IMR-90 (cell line): ENCODE measurements around the gene TEAD4. TPM values are rescaled to one million over a fixed set of nuclear protein-coding genes. Genes with fewer than 3 reads are reported as not detected.

Source experiments
- ATAC-seq: fragments of 200-7000 bp; cut with Tn5 transposase; 2 replicates; pipeline ENCODE4 v1.9.1; 2020; ENCODE audit warnings: low read depth, mild to moderate bottlenecking, moderate library complexity
- BruUV-seq: library from RNA; stranded (reverse); fragments of 400-500 nt; replicated peaks from 2 replicates; lab custom pipeline; 2021; lab: Mats Ljungman, UMichigan
- CTCF ChIA-PET: fragments of 300-600 bp; formaldehyde crosslinking; extraction: SDS; loops from one replicate; lab custom pipeline; 2021; ENCODE audit warnings: antibody characterized with exemption; lab: Yijun Ruan, JAX
- POLR2A ChIA-PET: fragments of 300-600 bp; sonication (Branson Sonifier 250); formaldehyde crosslinking; loops from one replicate; lab custom pipeline; 2022; ENCODE audit warnings: antibody characterized with exemption; ENCODE audit not compliant: unreplicated experiment; lab: Charles Lee
- DNase-seq: peaks from one replicate; pipeline ENCODE4 v3.0.0; 2013
- H2AFZ ChIP-seq: replicated peaks from 2 replicates; pipeline ENCODE3; 2013; ENCODE audit warnings: low read length, mild to moderate bottlenecking; ENCODE audit not compliant: poor library complexity
- H2AK5ac ChIP-seq: 2 replicates; pipeline ENCODE4 v1.6.1; 2013; ENCODE audit warnings: low read depth, low read length, inconsistent platforms
- H2AK9ac ChIP-seq: replicated peaks from 2 replicates; pipeline ENCODE3; 2013; ENCODE audit warnings: mild to moderate bottlenecking, low read depth, low read length, moderate library complexity; ENCODE audit not compliant: poor library complexity
- H2BK120ac ChIP-seq: 2 replicates; pipeline ENCODE4 v1.6.1; 2013; ENCODE audit warnings: low read depth, low read length, inconsistent platforms
- H2BK15ac ChIP-seq: 3 replicates; pipeline ENCODE4 v1.6.1; 2013; ENCODE audit warnings: low read depth, low read length, inconsistent platforms
- H2BK20ac ChIP-seq: 2 replicates; pipeline ENCODE4 v1.6.1; 2013; ENCODE audit warnings: low read depth, mild to moderate bottlenecking, inconsistent platforms, low read length, moderate library complexity
- H2BK5ac ChIP-seq: 2 replicates; pipeline ENCODE4 v1.6.1; 2013; ENCODE audit warnings: mild to moderate bottlenecking, low read depth, low read length, inconsistent platforms; ENCODE audit not compliant: poor library complexity, severe bottlenecking
- H3K14ac ChIP-seq: replicated peaks from 2 replicates; pipeline ENCODE4 v1.6.1; 2013; ENCODE audit warnings: low read depth, low read length, inconsistent platforms
- H3K18ac ChIP-seq: 2 replicates; pipeline ENCODE4 v1.6.1; 2013; ENCODE audit warnings: low read depth, low read length, control low read depth
- H3K23ac ChIP-seq: 2 replicates; pipeline ENCODE4 v1.6.1; 2013; ENCODE audit warnings: low read depth, low read length, inconsistent platforms
- H3K27ac ChIP-seq: 2 replicates; pipeline ENCODE4 v1.5.1; 2013; ENCODE audit warnings: mild to moderate bottlenecking, control low read depth, low read length; ENCODE audit not compliant: insufficient read depth
- H3K27me3 ChIP-seq: 2 replicates; pipeline ENCODE4 v1.6.1; 2013; ENCODE audit warnings: low read length; ENCODE audit not compliant: control insufficient read depth, insufficient read depth
- H3K36me3 ChIP-seq: 2 replicates; pipeline ENCODE4 v1.6.1; 2013; ENCODE audit warnings: low read length, mixed read lengths; ENCODE audit not compliant: control insufficient read depth, insufficient read depth
- H3K4ac ChIP-seq: 2 replicates; pipeline ENCODE4 v1.6.1; 2013; ENCODE audit warnings: low read depth, low read length, inconsistent platforms
- H3K4me1 ChIP-seq: 2 replicates; pipeline ENCODE4 v1.6.1; 2013; ENCODE audit warnings: low read length, mixed read lengths; ENCODE audit not compliant: control insufficient read depth, insufficient read depth
- H3K4me2 ChIP-seq: 2 replicates; pipeline ENCODE4 v1.6.1; 2013; ENCODE audit warnings: low read depth, mild to moderate bottlenecking, control low read depth, low read length, moderate library complexity
- H3K4me3 ChIP-seq: 2 replicates; pipeline ENCODE4 v1.5.1; 2013; ENCODE audit warnings: low read depth, mild to moderate bottlenecking, control low read depth, low read length, moderate library complexity; ENCODE audit not compliant: insufficient read depth
- H3K56ac ChIP-seq: 2 replicates; pipeline ENCODE4 v1.6.1; 2013; ENCODE audit warnings: low read length, inconsistent platforms; ENCODE audit not compliant: insufficient read depth; ENCODE audit errors: extremely low read depth
- H3K79me1 ChIP-seq, 2 experiments: 2 replicates each; pipeline ENCODE4 v1.6.1; 2013; ENCODE audit warnings: low read length in 2 of 2, inconsistent platforms in 1 of 2, low read depth in 1 of 2
- H3K9ac ChIP-seq: 2 replicates; pipeline ENCODE4 v1.6.1; 2013; ENCODE audit warnings: low read depth, low read length, control low read depth
- H3K9me1 ChIP-seq: 2 replicates; pipeline ENCODE4 v1.6.1; 2013; ENCODE audit warnings: low read length, inconsistent platforms; ENCODE audit not compliant: insufficient read depth
- H3K9me3 ChIP-seq: 2 replicates; pipeline ENCODE4 v1.6.1; 2013; ENCODE audit warnings: low read length; ENCODE audit not compliant: control insufficient read depth, insufficient read depth
- H4K20me1 ChIP-seq: 2 replicates; pipeline ENCODE4 v1.6.1; 2013; ENCODE audit warnings: low read length, inconsistent platforms; ENCODE audit not compliant: insufficient read depth
- H4K5ac ChIP-seq: 2 replicates; pipeline ENCODE4 v1.6.1; 2013; ENCODE audit warnings: mild to moderate bottlenecking, low read depth, low read length, control low read depth
- H4K8ac ChIP-seq, 2 experiments: 2 replicates each; pipeline ENCODE4 v1.6.1; 2013; ENCODE audit warnings: low read depth in 2 of 2, low read length in 2 of 2, control low read depth in 1 of 2, inconsistent platforms in 1 of 2
- H4K91ac ChIP-seq: 2 replicates; pipeline ENCODE4 v1.6.1; 2013; ENCODE audit warnings: low read depth, low read length, inconsistent platforms; ENCODE audit not compliant: insufficient read depth
- BHLHE40 ChIP-seq: fragments of 150-350 bp; IDR thresholded peaks from 2 replicates; pipeline ENCODE4 v1.6.1; 2016; ENCODE audit warnings: mild to moderate bottlenecking, low read depth, low read length
- CEBPB ChIP-seq: IDR thresholded peaks from 2 replicates; pipeline ENCODE4 v1.6.1; 2012; ENCODE audit warnings: low read depth, low read length, improper control_type of control experiment
- CHD1 ChIP-seq: IDR thresholded peaks from 2 replicates; pipeline ENCODE4 v1.6.1; 2012; ENCODE audit warnings: low read depth, low read length, improper control_type of control experiment
- MAZ ChIP-seq: IDR thresholded peaks from 2 replicates; pipeline ENCODE4 v1.6.1; 2012; ENCODE audit warnings: low read depth, mild to moderate bottlenecking, low read length, improper control_type of control experiment, moderate library complexity, borderline replicate concordance
- MXI1 ChIP-seq: IDR thresholded peaks from 2 replicates; pipeline ENCODE4 v1.6.1; 2012; ENCODE audit warnings: low read depth, mild to moderate bottlenecking, low read length, moderate library complexity, borderline replicate concordance
- RAD21 ChIP-seq: IDR thresholded peaks from 2 replicates; pipeline ENCODE4 v1.6.1; 2012; ENCODE audit warnings: low read length, improper control_type of control experiment
- RCOR1 ChIP-seq: IDR thresholded peaks from 2 replicates; pipeline ENCODE4 v1.6.1; 2012; ENCODE audit warnings: mild to moderate bottlenecking, low read length, improper control_type of control experiment; ENCODE audit not compliant: insufficient replicate concordance
- RFX5 ChIP-seq: IDR thresholded peaks from 2 replicates; pipeline ENCODE4 v1.8.0; 2012; ENCODE audit warnings: low read depth, mild to moderate bottlenecking, low read length, moderate library complexity
- WGBS, 2 experiments: methylation state at CpG; one replicate each; pipeline versions ENCODE4 v1.1.5 to v1.1.7; 2013; ENCODE audit warnings: missing lambda C conversion rate in 2 of 2; ENCODE audit not compliant: insufficient read length in 1 of 2; ENCODE audit errors: extremely low coverage in 2 of 2; 5-methylcytosine and 5-hydroxymethylcytosine counted together
- dilution Hi-C: fragments of 300-500 bp; cut with HindIII; formaldehyde crosslinking; loops from one replicate; pipeline ENCODE4 v1.14.3; 2018; ENCODE audit warnings: low sequenced_read_pairs; ENCODE audit not compliant: unreplicated experiment
- in situ Hi-C: fragments of 300-500 bp; cut with MboI; formaldehyde crosslinking; loops from 3 replicates; pipeline ENCODE4 v1.14.3; 2019; ENCODE audit warnings: low sequenced_read_pairs, inconsistent platforms, mixed read lengths
- intact Hi-C: fragments of 100-400 bp; cut with micrococcal nuclease; formaldehyde crosslinking; loops from 2 replicates; pipeline ENCODE4 v1.10.0; 2022
- polyA plus RNA-seq, 3 experiments: library from polyadenylated mRNA; depleted of rRNA; stranded (reverse); fragments of >200 nt; gene quantifications; 2 replicates each; pipeline ENCODE4 v1.2.3, GENCODE V29; 2012; ENCODE audit warnings: low replicate concordance in 1 of 3
- total RNA-seq: library from RNA; depleted of rRNA; stranded (reverse); fragments of >200 nt; gene quantifications from 2 replicates; pipeline ENCODE4 v1.2.3, GENCODE V29; 2012
- TF ChIP-seq, protein P1 (sequence below): fragments of 150-350 bp; IDR thresholded peaks from 2 replicates; pipeline ENCODE4 v1.6.1; 2016; ENCODE audit warnings: low read depth, mild to moderate bottlenecking, low read length, moderate library complexity, borderline replicate concordance

TEAD4 gene
- total and polyA plus RNA-seq, 2 of the 4 experiments (the other 2 are of a cell fraction) = 8.8 to 24.9 TPM

DNA sequence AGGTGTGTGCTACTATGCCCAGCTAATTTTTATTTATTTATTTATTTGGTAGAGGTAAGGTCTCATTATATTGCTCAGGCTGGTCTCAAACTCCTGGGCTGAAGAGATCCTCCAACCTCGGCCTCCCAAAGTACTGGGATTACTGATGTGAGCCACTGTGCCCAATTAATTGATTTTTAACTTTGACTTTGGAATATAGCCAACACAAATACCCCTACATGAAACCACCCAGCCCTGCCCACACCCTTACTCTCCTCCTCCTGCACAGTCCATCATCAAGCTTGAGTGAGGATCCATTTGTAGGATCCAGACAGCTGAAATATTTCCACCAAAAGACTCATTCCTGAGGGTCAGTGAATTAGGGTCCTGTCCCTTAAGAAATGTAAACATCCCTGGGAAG is 3.3 kb upstream of the TEAD4 start:
- H3K79me1 ChIP-seq = peaks cover 0 to 28% of the 10 kb centered on the region in 2 experiments; a peak in 3 of 4 replicates
- peaks cover 10% of the 10 kb centered on the region for H4K20me1 ChIP-seq
- ChIA-PET CTCF (no interaction called here), POLR2A (no interaction called here)
- H3K27ac ChIP-seq = no peak overlapping the region
- no peak for ATAC-seq
- H2AK5ac ChIP-seq = no peak overlapping the region
- H4K5ac ChIP-seq = no peak overlapping the region
- no peak overlapping the region for H2BK120ac ChIP-seq
- DNase-seq = no peak
- no peak overlapping the region for H2BK20ac ChIP-seq
- no peak overlapping the region for H2AFZ ChIP-seq
- H3K4me2 ChIP-seq = no peak overlapping the region
- WGBS, 2 experiments = no CpG with 5 or more reads among the region's 1 CpG
- H3K4ac ChIP-seq = no peak overlapping the region
- in situ Hi-C loops = no loop called here
- H2BK15ac ChIP-seq = no peak overlapping the region
- dilution Hi-C loops = no loop called here
- H2BK5ac ChIP-seq = no peak overlapping the region
- no peak overlapping the region for H3K18ac ChIP-seq
- TF ChIP-seq CEBPB = no peak
- no peak for TF ChIP-seq MAZ
- no peak for TF ChIP-seq MXI1
- no peak for TF ChIP-seq CHD1
- no peak for TF ChIP-seq BHLHE40
- no peak for TF ChIP-seq RFX5
- TF ChIP-seq, protein P1, sequence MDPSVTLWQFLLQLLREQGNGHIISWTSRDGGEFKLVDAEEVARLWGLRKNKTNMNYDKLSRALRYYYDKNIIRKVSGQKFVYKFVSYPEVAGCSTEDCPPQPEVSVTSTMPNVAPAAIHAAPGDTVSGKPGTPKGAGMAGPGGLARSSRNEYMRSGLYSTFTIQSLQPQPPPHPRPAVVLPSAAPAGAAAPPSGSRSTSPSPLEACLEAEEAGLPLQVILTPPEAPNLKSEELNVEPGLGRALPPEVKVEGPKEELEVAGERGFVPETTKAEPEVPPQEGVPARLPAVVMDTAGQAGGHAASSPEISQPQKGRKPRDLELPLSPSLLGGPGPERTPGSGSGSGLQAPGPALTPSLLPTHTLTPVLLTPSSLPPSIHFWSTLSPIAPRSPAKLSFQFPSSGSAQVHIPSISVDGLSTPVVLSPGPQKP = no peak
- no peak for TF ChIP-seq RAD21
- TF ChIP-seq RCOR1 = no peak
- no peak overlapping the region for H3K4me3 ChIP-seq
- no TSS peak for BruUV-seq
- H4K91ac ChIP-seq = no peak overlapping the region
- peaks cover 12% of the 10 kb centered on the region for H3K4me1 ChIP-seq
- no peak overlapping the region for H3K9ac ChIP-seq
- H2AK9ac ChIP-seq = no peak overlapping the region
- no peak overlapping the region for H3K14ac ChIP-seq
- intact Hi-C loops = no loop called here
- peaks cover 17% of the 10 kb centered on the region for H3K9me1 ChIP-seq
- H3K23ac ChIP-seq = no peak overlapping the region
- no peaks in the 10 kb centered on the region for H3K36me3 ChIP-seq
- H3K27me3 ChIP-seq = no peaks in the 10 kb centered on the region
- no peak overlapping the region for H4K8ac ChIP-seq
- H3K9me3 ChIP-seq = no peaks in the 10 kb centered on the region
- no peak overlapping the region for H3K56ac ChIP-seq
